Liver (tissue), 3 donors: ENCODE measurements around the gene ADIRF.
"Not testable (repeated sequence)": the region's sequence is repeated elsewhere in the genome, so short reads cannot be mapped to it uniquely, and the experiment has no call there.

Experiments
- EGR1 ChIP-seq, 2 donors: IDR thresholded peaks; 2 replicates each; pipeline ENCODE4 v1.6.1; 2016 to 2018; ENCODE audit warnings: antibody characterized with exemption in 2 of 2, low read depth in 2 of 2
- GABPA ChIP-seq, 2 donors: IDR thresholded peaks in 1 of 2; conservative IDR thresholded peaks in 1 of 2; 2 replicates each; pipeline ENCODE4 v1.6.1; 2016; ENCODE audit warnings: antibody characterized with exemption in 2 of 2, mild to moderate bottlenecking in 1 of 2, moderate library complexity in 1 of 2
- HNF4A ChIP-seq, 2 donors: conservative IDR thresholded peaks; 2 replicates each; pipeline ENCODE4 v1.6.1; 2016; ENCODE audit warnings: antibody characterized with exemption in 2 of 2, mild to moderate bottlenecking in 2 of 2
- JUND ChIP-seq, 2 donors: IDR thresholded peaks; 2 replicates each; pipeline ENCODE4 v1.6.1; 2016; ENCODE audit warnings: antibody characterized with exemption in 2 of 2
- NR2F2 ChIP-seq: IDR thresholded peaks from 2 replicates; pipeline ENCODE4 v1.6.1; 2016; ENCODE audit warnings: antibody characterized with exemption
- RAD21 ChIP-seq, 2 donors: IDR thresholded peaks; 2 replicates each; pipeline ENCODE4 v1.6.1; 2016; ENCODE audit warnings: antibody characterized with exemption in 2 of 2, mild to moderate bottlenecking in 2 of 2
- SP1 ChIP-seq: IDR thresholded peaks from 2 replicates; pipeline ENCODE4 v1.6.1; 2018; ENCODE audit warnings: antibody characterized with exemption, mild to moderate bottlenecking
- TAF1 ChIP-seq: conservative IDR thresholded peaks from 2 replicates; pipeline ENCODE4 v1.6.1; 2016; ENCODE audit warnings: antibody characterized with exemption, mild to moderate bottlenecking
- TF ChIP-seq, protein P1 (sequence below): fragments of 150-350 bp; IDR thresholded peaks from 2 replicates; pipeline ENCODE4 v1.5.1; 2017; ENCODE audit warnings: improper control_type of control experiment, low read depth, low read length; ENCODE audit not compliant: missing input control
- TF ChIP-seq, protein P2 (sequence below): IDR thresholded peaks from 2 replicates; pipeline ENCODE4 v1.6.1; 2016; ENCODE audit warnings: antibody characterized with exemption
- TF ChIP-seq, protein P3 (sequence below): IDR thresholded peaks from 2 replicates; pipeline ENCODE4 v1.6.1; 2016; ENCODE audit warnings: antibody characterized with exemption, mild to moderate bottlenecking
- TF ChIP-seq, protein P4 (sequence below): IDR thresholded peaks from 2 replicates; pipeline ENCODE4 v1.6.1; 2016; ENCODE audit warnings: antibody characterized with exemption
- TF ChIP-seq, protein P5 (sequence below): IDR thresholded peaks from 2 replicates; pipeline ENCODE4 v1.6.1; 2016; ENCODE audit warnings: antibody characterized with exemption
- donor health status: healthy.
- donor health status: healthy.

DNA sequence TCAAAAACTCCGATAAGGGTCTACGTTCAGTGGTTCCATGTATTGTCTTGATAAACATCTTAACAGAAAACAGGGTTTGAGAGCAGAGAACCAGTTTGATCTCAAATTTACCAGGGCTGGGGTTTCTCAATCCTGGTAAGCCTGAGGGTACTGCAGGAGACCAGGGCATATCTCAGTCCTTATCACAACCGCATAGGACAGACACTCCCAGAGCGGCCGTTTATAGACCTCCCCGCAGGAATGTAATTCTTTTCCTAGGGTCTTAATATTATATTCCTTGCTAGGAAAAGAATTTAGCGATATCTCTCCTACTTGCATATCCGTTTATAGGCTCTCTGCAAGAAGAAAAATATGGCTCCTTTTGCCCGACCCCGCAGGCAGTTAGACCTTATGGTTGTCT lies 15.6 kb upstream of the ADIRF start:
- TF ChIP-seq, protein P1, sequence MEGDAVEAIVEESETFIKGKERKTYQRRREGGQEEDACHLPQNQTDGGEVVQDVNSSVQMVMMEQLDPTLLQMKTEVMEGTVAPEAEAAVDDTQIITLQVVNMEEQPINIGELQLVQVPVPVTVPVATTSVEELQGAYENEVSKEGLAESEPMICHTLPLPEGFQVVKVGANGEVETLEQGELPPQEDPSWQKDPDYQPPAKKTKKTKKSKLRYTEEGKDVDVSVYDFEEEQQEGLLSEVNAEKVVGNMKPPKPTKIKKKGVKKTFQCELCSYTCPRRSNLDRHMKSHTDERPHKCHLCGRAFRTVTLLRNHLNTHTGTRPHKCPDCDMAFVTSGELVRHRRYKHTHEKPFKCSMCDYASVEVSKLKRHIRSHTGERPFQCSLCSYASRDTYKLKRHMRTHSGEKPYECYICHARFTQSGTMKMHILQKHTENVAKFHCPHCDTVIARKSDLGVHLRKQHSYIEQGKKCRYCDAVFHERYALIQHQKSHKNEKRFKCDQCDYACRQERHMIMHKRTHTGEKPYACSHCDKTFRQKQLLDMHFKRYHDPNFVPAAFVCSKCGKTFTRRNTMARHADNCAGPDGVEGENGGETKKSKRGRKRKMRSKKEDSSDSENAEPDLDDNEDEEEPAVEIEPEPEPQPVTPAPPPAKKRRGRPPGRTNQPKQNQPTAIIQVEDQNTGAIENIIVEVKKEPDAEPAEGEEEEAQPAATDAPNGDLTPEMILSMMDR, result not testable (repeated sequence)
- TF ChIP-seq, protein P2, sequence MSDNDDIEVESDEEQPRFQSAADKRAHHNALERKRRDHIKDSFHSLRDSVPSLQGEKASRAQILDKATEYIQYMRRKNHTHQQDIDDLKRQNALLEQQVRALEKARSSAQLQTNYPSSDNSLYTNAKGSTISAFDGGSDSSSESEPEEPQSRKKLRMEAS, result not testable (repeated sequence)
- TF ChIP-seq, protein P3, sequence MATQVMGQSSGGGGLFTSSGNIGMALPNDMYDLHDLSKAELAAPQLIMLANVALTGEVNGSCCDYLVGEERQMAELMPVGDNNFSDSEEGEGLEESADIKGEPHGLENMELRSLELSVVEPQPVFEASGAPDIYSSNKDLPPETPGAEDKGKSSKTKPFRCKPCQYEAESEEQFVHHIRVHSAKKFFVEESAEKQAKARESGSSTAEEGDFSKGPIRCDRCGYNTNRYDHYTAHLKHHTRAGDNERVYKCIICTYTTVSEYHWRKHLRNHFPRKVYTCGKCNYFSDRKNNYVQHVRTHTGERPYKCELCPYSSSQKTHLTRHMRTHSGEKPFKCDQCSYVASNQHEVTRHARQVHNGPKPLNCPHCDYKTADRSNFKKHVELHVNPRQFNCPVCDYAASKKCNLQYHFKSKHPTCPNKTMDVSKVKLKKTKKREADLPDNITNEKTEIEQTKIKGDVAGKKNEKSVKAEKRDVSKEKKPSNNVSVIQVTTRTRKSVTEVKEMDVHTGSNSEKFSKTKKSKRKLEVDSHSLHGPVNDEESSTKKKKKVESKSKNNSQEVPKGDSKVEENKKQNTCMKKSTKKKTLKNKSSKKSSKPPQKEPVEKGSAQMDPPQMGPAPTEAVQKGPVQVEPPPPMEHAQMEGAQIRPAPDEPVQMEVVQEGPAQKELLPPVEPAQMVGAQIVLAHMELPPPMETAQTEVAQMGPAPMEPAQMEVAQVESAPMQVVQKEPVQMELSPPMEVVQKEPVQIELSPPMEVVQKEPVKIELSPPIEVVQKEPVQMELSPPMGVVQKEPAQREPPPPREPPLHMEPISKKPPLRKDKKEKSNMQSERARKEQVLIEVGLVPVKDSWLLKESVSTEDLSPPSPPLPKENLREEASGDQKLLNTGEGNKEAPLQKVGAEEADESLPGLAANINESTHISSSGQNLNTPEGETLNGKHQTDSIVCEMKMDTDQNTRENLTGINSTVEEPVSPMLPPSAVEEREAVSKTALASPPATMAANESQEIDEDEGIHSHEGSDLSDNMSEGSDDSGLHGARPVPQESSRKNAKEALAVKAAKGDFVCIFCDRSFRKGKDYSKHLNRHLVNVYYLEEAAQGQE, result not testable (repeated sequence)
- not testable (repeated sequence) for TF ChIP-seq GABPA (IDR thresholded peaks at IDR 0.05 in 1 of 2, conservative IDR thresholded peaks at IDR 0.05 in 1 of 2); NR2F2; HNF4A (conservative IDR thresholded peaks at IDR 0.05); TAF1; SP1; EGR1 (IDR thresholded peaks at IDR 0.05; ENCODE audit: low read depth in 2 of 2); JUND (IDR thresholded peaks at IDR 0.05); RAD21 (IDR thresholded peaks at IDR 0.05)
- TF ChIP-seq, protein P4, sequence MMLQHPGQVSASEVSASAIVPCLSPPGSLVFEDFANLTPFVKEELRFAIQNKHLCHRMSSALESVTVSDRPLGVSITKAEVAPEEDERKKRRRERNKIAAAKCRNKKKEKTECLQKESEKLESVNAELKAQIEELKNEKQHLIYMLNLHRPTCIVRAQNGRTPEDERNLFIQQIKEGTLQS, result not testable (repeated sequence)
- TF ChIP-seq, protein P5, sequence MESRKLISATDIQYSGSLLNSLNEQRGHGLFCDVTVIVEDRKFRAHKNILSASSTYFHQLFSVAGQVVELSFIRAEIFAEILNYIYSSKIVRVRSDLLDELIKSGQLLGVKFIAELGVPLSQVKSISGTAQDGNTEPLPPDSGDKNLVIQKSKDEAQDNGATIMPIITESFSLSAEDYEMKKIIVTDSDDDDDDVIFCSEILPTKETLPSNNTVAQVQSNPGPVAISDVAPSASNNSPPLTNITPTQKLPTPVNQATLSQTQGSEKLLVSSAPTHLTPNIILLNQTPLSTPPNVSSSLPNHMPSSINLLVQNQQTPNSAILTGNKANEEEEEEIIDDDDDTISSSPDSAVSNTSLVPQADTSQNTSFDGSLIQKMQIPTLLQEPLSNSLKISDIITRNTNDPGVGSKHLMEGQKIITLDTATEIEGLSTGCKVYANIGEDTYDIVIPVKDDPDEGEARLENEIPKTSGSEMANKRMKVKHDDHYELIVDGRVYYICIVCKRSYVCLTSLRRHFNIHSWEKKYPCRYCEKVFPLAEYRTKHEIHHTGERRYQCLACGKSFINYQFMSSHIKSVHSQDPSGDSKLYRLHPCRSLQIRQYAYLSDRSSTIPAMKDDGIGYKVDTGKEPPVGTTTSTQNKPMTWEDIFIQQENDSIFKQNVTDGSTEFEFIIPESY, result not testable (repeated sequence)
